ENCODE results near the gene FAM120A. TPM values are rescaled to one million over a fixed set of nuclear protein-coding genes. Genes with fewer than 3 reads are reported as not detected.

The FAM120A gene
- total RNA-seq, 1 donor from 2014 or later = 57.7 TPM

GRCh38 chr9:93453047-93453914 is 1.8 kb downstream of the FAM120A start, which contains the start of gene FAM120AOS:
FAM120AOS (minus strand) TSS chr9:93453581; CDS start chr9:93452709, 872 bp downstream.
- H3K36me3 Mint-ChIP-seq (ENCODE audit: low read depth, unreplicated experiment) = peaks cover 5% of the 10 kb centered on the region
- TF ChIP-seq CTCF (IDR thresholded peaks at IDR 0.05; ENCODE audit: insufficient read depth, low read depth, low read length) = no peak
- TF ChIP-seq EZH2 (IDR thresholded peaks at IDR 0.05; ENCODE audit: insufficient read depth, low read length) = no peak
- H3K4me3 Mint-ChIP-seq (ENCODE audit: unreplicated experiment) = peak within 1 kb of the TSS; percentile 95
- DNase-seq (ENCODE audit: low read depth) (peak; percentile 92), FAIRE-seq (peak; percentile 47)
- peak within 1 kb of the TSS; percentile 72 for H3K27ac ChIP-seq (ENCODE audit: low read depth, low read length)
- H4K20me1 ChIP-seq (ENCODE audit: insufficient read depth, low read length) = peaks cover 59% of the 10 kb centered on the region
- peak within 1 kb of the TSS; percentile 93 for H3K4me2 ChIP-seq (ENCODE audit: low read length)
- H3K9me3 ChIP-seq (ENCODE audit: insufficient read depth, low read depth, low read length) = no peaks in the 10 kb centered on the region
- peak within 1 kb of the TSS; percentile 79 for H3K4me3 ChIP-seq (ENCODE audit: insufficient read depth, low read depth, low read length)
- peak within 1 kb of the TSS; percentile 89 for H3K9ac ChIP-seq (ENCODE audit: low read length)
- H3K4me1 ChIP-seq (ENCODE audit: insufficient read depth, low read length) = peaks cover 15% of the 10 kb centered on the region
- H3K27me3 ChIP-seq (ENCODE audit: insufficient read depth, low read length) = no peaks in the 10 kb centered on the region
- H3K36me3 ChIP-seq (ENCODE audit: insufficient read depth, low read length) = peaks cover under 1% of the 10 kb centered on the region
- H3K4me1 Mint-ChIP-seq (ENCODE audit: low read depth, unreplicated experiment) = peaks cover 15% of the 10 kb centered on the region
- no peaks in the 10 kb centered on the region for H3K9me3 Mint-ChIP-seq (ENCODE audit: unreplicated experiment)
- H3K27me3 Mint-ChIP-seq (ENCODE audit: low read depth, unreplicated experiment) = no peaks in the 10 kb centered on the region
- H3K27ac Mint-ChIP-seq (ENCODE audit: unreplicated experiment) = peak within 1 kb of the TSS; percentile 60
- peaks cover 87% of the 10 kb centered on the region for H3K79me2 ChIP-seq (ENCODE audit: insufficient read depth, low read length)
- peak within 1 kb of the TSS; percentile 69 for H2AFZ ChIP-seq (ENCODE audit: low read depth, low read length)

- Mint-ChIP-seq H3K9me3 (ENCODE audit: unreplicated experiment) (no peaks in the 10 kb centered on the region), H3K27me3 (ENCODE audit: low read depth, unreplicated experiment) (no peaks in the 10 kb centered on the region), H3K4me3 (ENCODE audit: unreplicated experiment) (no peak overlapping the region), H3K4me1 (ENCODE audit: low read depth, unreplicated experiment) (peaks cover 20% of the 10 kb centered on the region), H3K36me3 (ENCODE audit: low read depth, unreplicated experiment) (peaks cover 2% of the 10 kb centered on the region), H3K27ac (ENCODE audit: unreplicated experiment) (no peak overlapping the region)
- H3K9me3 ChIP-seq (ENCODE audit: insufficient read depth, low read depth, low read length) = no peaks in the 10 kb centered on the region
- TF ChIP-seq EZH2 (IDR thresholded peaks at IDR 0.05; ENCODE audit: insufficient read depth, low read length) (no peak), CTCF (IDR thresholded peaks at IDR 0.05; ENCODE audit: insufficient read depth, low read depth, low read length) (no peak)
- H4K20me1 ChIP-seq (ENCODE audit: insufficient read depth, low read length) = peaks cover 77% of the 10 kb centered on the region
- no peak overlapping the region for H3K4me3 ChIP-seq (ENCODE audit: insufficient read depth, low read depth, low read length)
- H3K4me1 ChIP-seq (ENCODE audit: insufficient read depth, low read length) = peaks cover 6% of the 10 kb centered on the region
- H3K9ac ChIP-seq (ENCODE audit: low read length) = no peak overlapping the region
- H3K27ac ChIP-seq (ENCODE audit: low read depth, low read length) = no peak overlapping the region
- H3K79me2 ChIP-seq (ENCODE audit: insufficient read depth, low read length) = peaks cover 95% of the 10 kb centered on the region
- no peak for FAIRE-seq
- H3K4me2 ChIP-seq (ENCODE audit: low read length) = no peak overlapping the region
- H3K36me3 ChIP-seq (ENCODE audit: insufficient read depth, low read length) = no peaks in the 10 kb centered on the region
- H3K27me3 ChIP-seq (ENCODE audit: insufficient read depth, low read length) = no peaks in the 10 kb centered on the region
- H2AFZ ChIP-seq (ENCODE audit: low read depth, low read length) = no peak overlapping the region
- DNase-seq (ENCODE audit: low read depth) = no peak
Measured at GRCh38 chr9:93456022-93456421, 4.5 kb downstream of the FAM120A start.

GRCh38 chr9:93456504-93456903 is 5.0 kb downstream of the FAM120A start:
- Mint-ChIP-seq H3K27ac (ENCODE audit: unreplicated experiment) (no peak overlapping the region), H3K36me3 (ENCODE audit: low read depth, unreplicated experiment) (peaks cover 2% of the 10 kb centered on the region), H3K4me3 (ENCODE audit: unreplicated experiment) (no peak overlapping the region), H3K9me3 (ENCODE audit: unreplicated experiment) (no peaks in the 10 kb centered on the region), H3K27me3 (ENCODE audit: low read depth, unreplicated experiment) (no peaks in the 10 kb centered on the region), H3K4me1 (ENCODE audit: low read depth, unreplicated experiment) (peaks cover 20% of the 10 kb centered on the region)
- Histone ChIP-seq H4K20me1 (ENCODE audit: insufficient read depth, low read length) (peaks cover 79% of the 10 kb centered on the region), H3K27me3 (ENCODE audit: insufficient read depth, low read length) (no peaks in the 10 kb centered on the region), H3K4me3 (ENCODE audit: insufficient read depth, low read depth, low read length) (no peak overlapping the region), H3K4me2 (ENCODE audit: low read length) (no peak overlapping the region), H2AFZ (ENCODE audit: low read depth, low read length) (no peak overlapping the region), H3K9ac (ENCODE audit: low read length) (no peak overlapping the region), H3K79me2 (ENCODE audit: insufficient read depth, low read length) (peaks cover 97% of the 10 kb centered on the region), H3K9me3 (ENCODE audit: insufficient read depth, low read depth, low read length) (no peaks in the 10 kb centered on the region), H3K4me1 (ENCODE audit: insufficient read depth, low read length) (peaks cover 6% of the 10 kb centered on the region), H3K27ac (ENCODE audit: low read depth, low read length) (no peak overlapping the region), H3K36me3 (ENCODE audit: insufficient read depth, low read length) (no peaks in the 10 kb centered on the region)
- no peak for DNase-seq (ENCODE audit: low read depth)
- no peak for FAIRE-seq
- TF ChIP-seq CTCF (IDR thresholded peaks at IDR 0.05; ENCODE audit: insufficient read depth, low read depth, low read length) (no peak), EZH2 (IDR thresholded peaks at IDR 0.05; ENCODE audit: insufficient read depth, low read length) (no peak)
